Motor neuron (in vitro differentiated cells): ENCODE data around the gene SH3RF3. TPM values are rescaled to one million over a fixed set of nuclear protein-coding genes. Genes with fewer than 3 reads are reported as not detected.
A peak's percentile ranks its signal among the peaks of the same experiment; 100 is the strongest.

Experiments
- ATAC-seq, 8 experiments: fragments of 200-7000 bp; cut with Tn5 transposase; replicated peaks in 6 of 8; 2 replicates each; pipeline ENCODE4 v1.8.0; 2021; ENCODE audit warnings: mild to moderate bottlenecking in 8 of 8, moderate library complexity in 8 of 8
- H3K27ac ChIP-seq, 2 donors: fragments of 250-450 bp; sonication (Bioruptor Pico); 2 replicates each; pipeline ENCODE4 v1.9.0; 2021; ENCODE audit warnings: antibody characterized with exemption in 2 of 2, mild to moderate bottlenecking in 2 of 2, moderate library complexity in 1 of 2
- H3K4me1 ChIP-seq, 2 donors: fragments of 250-450 bp; sonication (Bioruptor Pico); replicated peaks in 1 of 2; 2 replicates each; pipeline ENCODE4 v1.6.1; 2021; ENCODE audit warnings: antibody characterized with exemption in 2 of 2, mild to moderate bottlenecking in 2 of 2, moderate library complexity in 1 of 2
- H3K4me3 ChIP-seq, 5 donors: fragments of 250-450 bp; sonication (Bioruptor Pico); 2 replicates each; pipeline ENCODE4 v1.9.0; 2021; ENCODE audit warnings: antibody characterized with exemption in 5 of 5, mild to moderate bottlenecking in 5 of 5, moderate library complexity in 4 of 5
- WGBS, 10 experiments: fragments of 450-650 bp; shearing (Covaris generic); methylation state at CpG; one replicate each; pipeline ENCODE4 v1.0.0; 2022; 5-methylcytosine and 5-hydroxymethylcytosine counted together
- in situ Hi-C, 9 experiments: fragments of 400-800 bp; cut with MboI; loops; one replicate each; pipeline ENCODE4 v1.15.0; 2021; ENCODE audit warnings: low sequenced_read_pairs in 9 of 9, low pct_unique_long_range_greater_than_20kb in 2 of 9; ENCODE audit not compliant: unreplicated experiment in 9 of 9
- total RNA-seq, 8 experiments: library from RNA; unstranded; fragments of 300-600 nt; gene quantifications; 2 replicates each; pipeline versions ENCODE4 v1.2.3 to v1.2.4, GENCODE V29; 2022

SH3RF3 gene
- total RNA-seq, 8 experiments from 2014 or later: 0.13 to 6.5 (median 3.2) TPM

DNA sequence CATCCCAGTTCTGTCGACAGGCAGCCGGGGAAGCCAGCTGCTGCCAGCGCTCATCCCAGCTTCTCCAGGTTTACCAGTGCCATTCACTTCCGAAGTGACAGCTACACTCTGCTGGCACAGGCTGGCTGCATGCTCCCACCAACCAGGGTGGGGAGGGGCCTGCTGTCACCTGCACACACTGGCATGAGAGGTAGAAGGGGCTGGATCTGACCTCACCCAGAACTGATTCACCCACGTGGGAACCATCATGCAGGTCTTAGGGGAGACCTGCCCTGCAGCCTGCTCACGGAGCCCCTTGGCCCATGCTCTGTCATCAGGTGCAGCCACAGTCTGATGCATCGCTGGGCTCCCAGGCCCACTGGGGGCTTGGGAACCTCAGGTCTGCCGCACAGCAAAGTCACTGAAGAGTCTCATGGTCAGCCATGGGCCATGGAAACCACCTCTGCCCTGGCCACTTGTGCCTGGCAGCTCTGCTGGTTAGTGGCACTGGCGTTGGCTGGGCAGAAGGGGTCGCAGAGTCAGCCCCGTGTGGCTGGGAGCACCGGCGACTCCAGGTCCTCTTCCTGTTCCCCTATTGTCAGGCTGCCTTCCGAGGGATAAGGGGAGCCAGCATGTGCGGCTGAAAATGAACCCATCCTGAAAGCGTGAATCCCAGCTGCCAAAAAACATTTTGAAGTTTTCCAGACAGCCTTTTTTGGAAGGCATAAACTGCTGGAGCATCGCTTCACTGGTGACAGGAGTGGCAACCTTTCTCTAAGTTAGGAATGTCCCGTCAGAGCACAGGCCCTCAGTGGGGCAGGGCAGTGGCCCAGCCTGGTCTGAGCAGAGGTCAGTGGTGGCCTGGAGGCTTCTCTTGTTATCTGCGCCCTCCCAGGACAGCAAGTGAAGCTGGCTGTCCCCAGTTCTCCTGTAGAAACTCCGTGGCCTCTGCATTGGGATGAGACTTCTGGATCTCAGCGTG lies 327.0 kb downstream of the SH3RF3 start:
- H3K4me1 ChIP-seq: peaks cover 0 to 10% of the 10 kb centered on the region in 2 donors
- ATAC-seq: no peak
- WGBS, 10 experiments: 59 to 95% (median 82%) methylated on average over 1 to 13 of the region's 21 CpGs; no CpG with 5 or more reads in 3 of the 10 experiments
- in situ Hi-C loops: no loop called here
- H3K4me3 ChIP-seq: no peak overlapping the region
- no peak overlapping the region for H3K27ac ChIP-seq

DNA sequence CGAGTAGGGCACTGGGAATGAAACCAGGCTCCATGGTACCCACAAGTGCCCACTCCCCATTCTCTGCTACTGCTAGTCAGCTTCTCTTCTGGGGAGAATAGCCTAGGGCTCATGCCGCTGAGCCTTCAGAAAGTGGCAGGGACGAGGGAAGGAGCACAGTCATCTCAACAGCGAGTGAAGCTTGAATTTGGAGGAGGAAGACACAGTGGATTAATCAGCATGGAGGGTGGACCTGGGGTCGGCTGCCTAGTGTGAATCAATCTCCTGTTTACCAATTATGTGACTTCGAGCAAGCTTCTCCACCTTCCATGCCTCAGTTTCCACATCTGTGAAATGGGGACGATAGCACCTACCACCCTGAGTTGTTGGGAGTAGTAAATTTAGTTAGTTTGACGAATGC lies 327.8 kb downstream of the SH3RF3 start:
- in situ Hi-C loops: no loop called here
- no peak overlapping the region for H3K27ac ChIP-seq
- H3K4me1 ChIP-seq: peaks cover 0 to 10% of the 10 kb centered on the region in 2 donors
- ATAC-seq: no peak
- 80 to 100% (median 92%) methylated on average over 1 to 7 of the region's 8 CpGs; no CpG with 5 or more reads in 1 of the 10 experiments for WGBS, 10 experiments
- no peak overlapping the region for H3K4me3 ChIP-seq

DNA sequence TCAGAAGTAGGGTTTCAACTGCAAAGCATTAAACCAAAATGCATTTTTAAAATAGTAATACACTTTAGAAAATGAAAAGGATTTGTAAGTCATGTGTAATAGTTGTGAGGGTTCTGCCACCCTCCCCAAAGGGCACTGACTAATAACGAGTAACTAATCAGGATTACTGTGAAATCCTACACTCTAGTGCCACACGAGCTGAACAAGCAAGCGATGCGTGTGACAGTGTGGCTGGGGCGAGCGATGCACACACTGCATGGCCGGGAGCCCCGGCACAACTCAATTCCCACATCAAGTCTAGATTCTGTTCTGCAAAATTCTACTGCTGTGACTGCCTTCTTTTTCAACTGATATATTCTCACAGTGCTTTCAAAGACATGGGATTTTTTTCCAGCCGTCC lies 328.4 kb downstream of the SH3RF3 start:
- H3K4me1 ChIP-seq: peaks cover 0 to 10% of the 10 kb centered on the region in 2 donors
- in situ Hi-C loops: no loop called here
- no peak for ATAC-seq
- 59 to 100% (median 81%) methylated on average over 1 to 9 of the region's 9 CpGs; no CpG with 5 or more reads in 1 of the 10 experiments for WGBS, 10 experiments
- H3K27ac ChIP-seq: no peak overlapping the region
- H3K4me3 ChIP-seq: no peak overlapping the region

DNA sequence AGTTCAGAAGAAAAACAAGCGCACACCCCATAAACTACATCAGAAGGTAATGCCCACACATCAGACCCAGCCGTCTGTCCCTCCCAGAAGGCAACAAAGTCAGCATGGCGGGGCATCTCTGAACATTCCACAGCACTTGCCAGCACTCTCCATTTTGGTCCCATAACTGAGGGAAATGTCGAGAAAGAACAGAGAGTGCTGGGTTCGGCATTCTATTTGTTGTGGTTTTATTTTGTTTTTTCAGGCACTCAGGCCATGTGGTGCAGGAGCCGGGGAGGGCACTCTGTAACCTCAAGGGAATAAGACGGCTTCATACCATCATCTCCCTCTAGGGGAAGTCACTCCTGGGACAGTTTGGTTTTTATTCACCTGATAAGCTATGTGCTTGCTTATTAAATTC lies 328.8 kb downstream of the SH3RF3 start:
- in situ Hi-C loops: no loop called here
- Histone ChIP-seq H3K4me3 (no peak overlapping the region), H3K4me1 (peaks cover 0 to 10% of the 10 kb centered on the region in 2 donors), H3K27ac (no peak overlapping the region)
- peak in 2 of 8 experiments; percentile 24 to 45 for ATAC-seq
- WGBS, 10 experiments: 39 to 100% (median 81%) methylated on average over 1 to 5 of the region's 7 CpGs; no CpG with 5 or more reads in 4 of the 10 experiments

DNA sequence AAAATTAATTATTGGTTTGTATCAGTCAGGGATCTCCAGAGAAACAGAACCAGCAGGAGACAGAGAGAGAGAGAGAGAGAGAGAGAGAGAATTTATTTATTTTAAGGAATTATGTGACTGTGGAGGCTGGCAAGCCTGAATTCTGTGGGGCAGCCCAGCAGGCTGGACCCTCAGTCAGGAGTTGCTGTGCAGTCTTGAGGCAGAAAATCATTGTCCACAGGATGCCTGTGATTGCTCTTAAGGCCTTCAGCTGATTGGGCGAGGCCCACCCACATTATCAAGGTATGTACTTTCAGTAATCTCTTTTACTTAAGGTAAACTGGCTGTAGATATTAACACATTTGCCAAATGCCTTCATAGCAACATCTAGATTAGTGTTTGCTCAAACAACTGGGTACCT lies 329.5 kb downstream of the SH3RF3 start:
- ATAC-seq: no peak
- Histone ChIP-seq H3K4me3 (no peak overlapping the region), H3K4me1 (peaks cover 0 to 10% of the 10 kb centered on the region in 2 donors), H3K27ac (no peak overlapping the region)
- WGBS, 10 experiments: 67 to 92% methylated on average over 1 of the region's 1 CpG; no CpG with 5 or more reads in 8 of the 10 experiments
- in situ Hi-C loops: no loop called here

DNA sequence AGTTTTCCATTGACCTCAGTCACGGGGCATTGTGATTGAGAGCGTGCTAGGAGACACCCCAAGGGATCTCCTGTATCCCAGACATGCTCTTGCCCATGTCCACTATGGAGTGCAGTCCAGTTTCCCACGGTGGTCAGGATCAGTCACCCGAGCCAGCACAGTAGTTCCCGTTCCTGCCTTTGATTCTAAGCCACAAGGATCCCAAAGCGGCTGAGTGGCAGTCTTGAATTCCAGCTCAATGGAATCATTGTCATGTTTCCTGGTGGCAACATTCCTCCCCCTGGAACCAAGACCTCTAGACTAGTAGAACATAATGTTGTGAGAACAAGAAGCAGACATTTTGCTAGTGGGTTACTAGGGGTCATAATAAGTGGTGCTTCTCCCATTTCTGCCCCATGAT lies 330.5 kb downstream of the SH3RF3 start:
- H3K27ac ChIP-seq: no peak overlapping the region
- WGBS, 10 experiments: 33 to 100% (median 84%) methylated on average over 1 to 4 of the region's 6 CpGs; no CpG with 5 or more reads in 3 of the 10 experiments
- H3K4me3 ChIP-seq: no peak overlapping the region
- peaks cover 0 to 10% of the 10 kb centered on the region in 2 donors for H3K4me1 ChIP-seq
- in situ Hi-C loops: no loop called here
- ATAC-seq: peak in 2 of 8 experiments; percentile 25 to 76

DNA sequence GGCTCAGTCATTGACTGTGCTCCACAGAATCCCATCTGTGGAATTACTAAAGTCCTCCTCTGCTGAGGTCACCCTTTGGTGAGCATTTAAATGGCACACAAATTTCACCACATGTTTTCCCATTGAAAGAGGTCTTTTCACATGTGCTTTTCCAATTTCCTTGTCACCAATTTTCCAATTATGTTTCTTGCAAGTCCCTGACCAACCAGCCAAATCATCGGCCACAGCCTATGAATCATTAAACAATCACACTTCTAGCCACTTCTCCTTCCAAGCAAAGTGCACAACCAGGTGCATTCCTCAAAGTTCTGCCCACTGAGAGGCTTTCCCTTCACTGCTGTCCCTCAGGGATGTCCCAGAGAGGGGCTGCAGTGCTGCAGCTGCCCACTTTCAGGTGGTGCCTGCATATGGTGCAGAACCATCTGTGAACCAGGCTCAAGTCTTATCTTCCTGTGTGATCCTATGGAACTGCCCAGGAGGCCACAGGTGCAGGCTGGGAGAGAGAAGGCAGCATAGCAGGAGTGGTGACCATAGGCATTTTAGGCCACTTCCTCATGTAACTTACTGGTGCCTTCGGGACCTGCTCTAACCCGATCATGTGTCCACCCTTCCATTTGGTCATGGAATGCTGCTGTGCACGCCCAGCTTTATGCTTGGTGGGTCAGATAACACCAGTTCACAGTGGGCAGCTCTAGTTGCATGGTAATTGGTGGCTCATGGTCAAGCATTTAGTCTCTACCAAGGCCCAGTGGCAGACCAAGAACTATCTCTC lies 331.7 kb downstream of the SH3RF3 start:
- ATAC-seq: no peak
- Histone ChIP-seq H3K4me3 (no peak overlapping the region), H3K4me1 (peaks cover 0 to 10% of the 10 kb centered on the region in 2 donors), H3K27ac (no peak overlapping the region)
- 57 to 100% (median 88%) methylated on average over 1 to 3 of the region's 4 CpGs; no CpG with 5 or more reads in 5 of the 10 experiments for whole genome bisulfite sequencing, 10 experiments
- in situ Hi-C loops: no loop called here

DNA sequence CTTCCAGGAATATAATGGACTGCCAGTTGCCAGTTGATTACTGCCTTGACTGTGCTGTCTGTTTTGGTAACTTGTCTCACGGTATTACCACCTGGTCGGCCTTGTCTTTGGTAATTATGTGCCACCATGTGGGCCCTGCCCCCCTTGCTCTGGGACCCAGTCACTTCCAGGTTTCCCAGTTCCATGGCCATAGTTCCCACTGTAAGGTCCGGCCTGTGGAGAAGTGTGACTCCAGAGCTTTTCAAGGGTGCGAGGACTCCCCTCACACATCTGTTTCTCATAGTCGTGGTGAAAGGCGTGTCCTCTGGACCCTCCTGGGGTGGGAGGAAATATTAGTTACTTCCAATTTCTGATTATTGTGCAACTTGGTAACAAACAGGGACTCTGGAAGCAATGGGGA lies 334.2 kb downstream of the SH3RF3 start:
- 80 to 100% (median 100%) methylated on average over 1 to 6 of the region's 6 CpGs; no CpG with 5 or more reads in 3 of the 10 experiments for WGBS, 10 experiments
- no peak overlapping the region for H3K4me3 ChIP-seq
- no peak for ATAC-seq
- in situ Hi-C loops: no loop called here
- peaks cover 6 to 9% of the 10 kb centered on the region in 2 donors for H3K4me1 ChIP-seq
- H3K27ac ChIP-seq: no peak overlapping the region

DNA sequence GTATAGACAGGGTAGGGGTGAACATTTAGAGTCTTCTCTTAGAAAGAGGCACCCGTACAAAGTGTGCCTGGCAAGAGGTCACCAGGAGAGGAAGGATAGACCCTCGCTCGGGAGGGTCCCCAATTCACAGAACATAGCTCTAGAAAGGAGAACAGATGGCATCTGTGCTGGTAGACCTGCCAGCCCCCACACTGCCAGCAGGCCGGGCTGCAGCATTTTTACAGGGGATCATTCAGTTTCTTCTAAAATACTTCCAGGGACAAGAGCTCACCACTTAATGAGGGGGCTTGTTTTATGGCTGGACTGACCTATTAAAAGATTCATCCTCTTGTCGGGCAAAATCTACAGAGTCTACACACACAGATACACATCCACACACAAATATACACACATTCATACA lies 334.9 kb downstream of the SH3RF3 start:
- Histone ChIP-seq H3K27ac (no peak overlapping the region), H3K4me1 (peaks cover 6% of the 10 kb centered on the region in 2 donors), H3K4me3 (no peak overlapping the region)
- WGBS, 10 experiments: 50 to 100% (median 83%) methylated on average over 1 to 2 of the region's 5 CpGs; no CpG with 5 or more reads in 4 of the 10 experiments
- in situ Hi-C loops: no loop called here
- no peak for ATAC-seq

DNA sequence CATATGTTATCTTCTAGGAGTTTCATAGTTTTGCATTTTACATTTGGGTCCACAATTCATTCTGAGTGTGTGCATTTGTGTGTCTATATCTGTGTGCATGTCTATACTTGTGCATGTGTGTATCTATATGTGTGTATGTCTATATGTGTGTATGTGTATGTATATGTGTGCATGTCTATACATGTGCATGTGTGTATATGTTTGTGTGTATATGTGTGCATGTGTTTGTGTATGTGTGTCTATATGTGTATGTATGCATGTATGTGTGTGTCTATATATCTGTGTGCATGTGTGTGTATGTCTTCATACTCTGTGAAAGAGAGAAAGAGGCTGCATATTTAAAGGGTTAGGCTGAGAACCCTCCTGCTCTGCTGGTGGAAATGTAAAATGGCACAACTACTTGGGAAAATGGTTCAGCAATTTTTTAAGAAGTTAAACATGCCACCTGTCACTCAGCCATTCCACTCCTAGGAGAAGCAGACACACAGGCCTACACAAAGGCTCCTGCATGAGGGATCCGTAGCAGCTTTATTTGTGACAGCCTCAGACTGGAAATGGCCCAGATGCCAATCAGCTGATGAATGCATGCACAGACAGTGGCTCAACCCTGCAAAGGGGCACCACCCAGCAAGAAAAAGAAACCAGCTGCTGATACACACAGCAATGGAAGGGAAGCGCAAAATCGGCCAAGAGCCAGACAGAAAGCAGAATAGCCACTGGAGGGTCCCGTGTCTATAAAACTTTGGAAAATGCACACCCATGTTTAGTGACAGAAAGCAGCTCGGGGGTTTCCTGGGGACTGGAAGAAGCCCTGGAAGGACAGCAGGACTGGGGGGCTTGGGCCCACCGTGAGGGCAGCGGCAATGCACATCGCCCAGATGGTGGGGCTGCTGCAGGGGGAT lies 337.9 kb downstream of the SH3RF3 start:
- Histone ChIP-seq H3K4me1 (peaks cover 15 to 19% of the 10 kb centered on the region in 2 donors), H3K4me3 (no peak overlapping the region), H3K27ac (no peak overlapping the region)
- in situ Hi-C loops: no loop called here
- ATAC-seq: peak in 7 of 8 experiments; percentile 62 to 86 (median 82)
- WGBS, 10 experiments: 47 to 85% (median 77%) methylated on average over 2 to 8 of the region's 8 CpGs; no CpG with 5 or more reads in 4 of the 10 experiments

DNA sequence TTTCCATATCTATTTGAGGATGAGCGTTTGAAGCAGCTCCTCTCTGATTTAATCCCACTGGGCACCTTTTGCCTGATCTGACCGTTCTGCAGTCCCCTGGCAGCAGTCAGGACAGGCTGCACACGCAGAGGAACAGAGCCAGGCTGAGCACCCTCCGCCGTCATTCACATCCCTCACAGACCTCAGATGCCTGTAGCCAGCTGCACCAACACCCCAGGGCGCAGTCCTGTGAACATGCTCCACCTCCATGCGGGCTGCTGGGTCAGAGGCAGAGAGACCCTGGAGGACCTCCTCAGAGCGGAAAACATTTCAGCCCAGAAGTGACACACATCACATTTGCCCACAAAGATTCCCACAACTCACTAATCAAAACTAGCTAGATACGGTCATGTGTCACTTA lies 338.7 kb downstream of the SH3RF3 start:
- Histone ChIP-seq H3K27ac (no peak overlapping the region), H3K4me1 (peaks cover 23 to 27% of the 10 kb centered on the region in 2 donors), H3K4me3 (no peak overlapping the region)
- in situ Hi-C loops: no loop called here
- ATAC-seq: peak in 1 of 8 experiments; percentile 7
- 60 to 100% (median 83%) methylated on average over 1 to 6 of the region's 9 CpGs; no CpG with 5 or more reads in 2 of the 10 experiments for WGBS, 10 experiments

DNA sequence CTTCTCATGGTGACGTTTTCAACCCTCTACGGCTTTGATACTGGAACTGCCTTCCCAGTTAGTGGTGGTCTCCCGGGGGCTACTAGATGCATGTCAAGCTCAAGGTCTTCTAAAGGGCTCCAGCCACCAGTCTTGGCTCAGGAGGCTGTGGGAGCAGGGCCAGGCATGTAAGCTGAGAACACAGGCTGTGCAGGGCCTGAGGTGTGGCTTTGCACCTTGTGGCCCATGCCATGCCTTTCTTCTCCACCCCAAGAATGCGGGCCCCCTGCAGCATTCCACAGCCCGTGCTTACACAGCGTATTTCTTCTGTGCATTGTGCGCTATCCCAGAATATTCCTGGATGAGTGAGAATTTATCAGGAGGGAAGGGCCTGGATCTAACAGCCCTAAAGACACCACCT lies 339.9 kb downstream of the SH3RF3 start:
- in situ Hi-C loops: no loop called here
- Histone ChIP-seq H3K4me1 (peaks cover 32 to 39% of the 10 kb centered on the region in 2 donors), H3K4me3 (no peak overlapping the region), H3K27ac (no peak overlapping the region)
- no peak for ATAC-seq
- 80 to 100% (median 100%) methylated on average over 1 to 5 of the region's 7 CpGs; no CpG with 5 or more reads in 3 of the 10 experiments for WGBS, 10 experiments
